SJSA1 (cell line): ENCODE measurements around the gene MIF. TPM values are rescaled to one million over a fixed set of nuclear protein-coding genes. Genes with fewer than 3 reads are reported as not detected.
A peak's percentile ranks its signal among the peaks of the same experiment; 100 is the strongest.
"Not testable (repeated sequence)": the region's sequence is repeated elsewhere in the genome, so short reads cannot be mapped to it uniquely, and the experiment has no call there.

ENCODE experiments used
- DNase-seq, 2 experiments: peaks; one replicate each; pipeline ENCODE4 v3.0.0-alpha.2; 2015 to 2020; ENCODE audit warnings: low spot score in 2 of 2, low read depth in 1 of 2
- H3K27ac ChIP-seq: fragments of 250-450 bp; sonication (Bioruptor Pico); 2 replicates; pipeline ENCODE4 v1.5.1; 2020; ENCODE audit warnings: mild to moderate bottlenecking, moderate library complexity
- H3K27me3 ChIP-seq: fragments of 250-450 bp; sonication (Bioruptor Pico); replicated peaks from 2 replicates; pipeline ENCODE4 v1.5.1; 2020; ENCODE audit warnings: mild to moderate bottlenecking, moderate library complexity
- H3K36me3 ChIP-seq: fragments of 250-450 bp; sonication (Bioruptor Pico); 2 replicates; pipeline ENCODE4 v1.5.1; 2020; ENCODE audit warnings: mild to moderate bottlenecking
- H3K4me1 ChIP-seq: fragments of 250-450 bp; sonication (Bioruptor Pico); replicated peaks from 2 replicates; pipeline ENCODE4 v1.6.1; 2021; ENCODE audit warnings: mild to moderate bottlenecking
- H3K4me3 ChIP-seq: fragments of 250-450 bp; sonication (Bioruptor Pico); 2 replicates; pipeline ENCODE4 v1.5.1; 2020; ENCODE audit warnings: mild to moderate bottlenecking
- H3K9me3 ChIP-seq: fragments of 250-450 bp; sonication (Bioruptor Pico); replicated peaks from 2 replicates; pipeline ENCODE4 v1.5.1; 2020; ENCODE audit warnings: mild to moderate bottlenecking
- total RNA-seq: library from RNA; depleted of rRNA; stranded (reverse); fragments of >200 nt; shearing (Covaris generic); gene quantifications from 2 replicates; pipeline ENCODE4 v1.2.3, GENCODE V29; 2014

Gene MIF
- total RNA-seq, 1 experiment from 2014 or later = 155 TPM

GRCh38 chr22:23859201-23859600 lies 35.0 kb upstream of the MIF start:
- Histone ChIP-seq H3K4me3 (no peak overlapping the region), H3K36me3 (no peaks in the 10 kb centered on the region)

DNA sequence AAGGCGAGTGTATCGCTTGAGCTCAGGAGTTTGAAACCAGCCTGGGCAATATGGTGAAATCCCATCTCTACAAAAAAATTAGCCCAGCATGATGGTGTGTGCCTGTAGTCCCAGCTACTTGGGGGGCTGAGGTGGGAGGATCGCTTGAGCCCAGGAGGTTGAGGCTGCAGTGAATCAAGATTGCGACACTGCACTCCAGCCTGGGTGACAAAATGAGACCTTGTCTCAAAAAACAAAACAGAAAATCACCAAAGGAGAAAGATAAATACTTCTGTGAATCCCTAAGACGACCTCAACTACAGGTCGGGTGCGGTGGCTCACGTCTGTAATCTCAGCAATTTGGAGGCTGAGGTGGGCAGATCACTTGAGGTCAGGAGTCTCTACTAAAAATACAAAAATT lies 34.0 kb upstream of the MIF start:
- DNase-seq, H3K9me3 ChIP-seq: not testable (repeated sequence)
- H3K4me1 ChIP-seq = peaks cover 11% of the 10 kb centered on the region

More at GRCh38 chr22:23859201-23859600, 35.0 kb upstream of the MIF start:
- H3K9me3 ChIP-seq = no peaks in the 10 kb centered on the region
- H3K27me3 ChIP-seq = no peaks in the 10 kb centered on the region
- DNase-seq = no peak
- peaks cover 11% of the 10 kb centered on the region for H3K4me1 ChIP-seq
- no peak overlapping the region for H3K27ac ChIP-seq

GRCh38 chr22:23862103-23862502 lies 32.1 kb upstream of the MIF start:
- Histone ChIP-seq H3K36me3 (no peaks in the 10 kb centered on the region), H3K4me3 (no peak overlapping the region), H3K9me3 (no peaks in the 10 kb centered on the region), H3K4me1 (peaks cover 9% of the 10 kb centered on the region), H3K27ac (no peak overlapping the region), H3K27me3 (no peaks in the 10 kb centered on the region)
- peak in 1 of 2 experiments; percentile 33 for DNase-seq

More for the DNA sequence above, 34.0 kb upstream of the MIF start:
- H3K27ac ChIP-seq, H3K27me3 ChIP-seq, H3K36me3 ChIP-seq, H3K4me3 ChIP-seq: not testable (repeated sequence)

- H3K27me3 ChIP-seq = not testable (repeated sequence)
Observed at GRCh38 chr22:23864499-23865154, 29.6 kb upstream of the MIF start.

DNA sequence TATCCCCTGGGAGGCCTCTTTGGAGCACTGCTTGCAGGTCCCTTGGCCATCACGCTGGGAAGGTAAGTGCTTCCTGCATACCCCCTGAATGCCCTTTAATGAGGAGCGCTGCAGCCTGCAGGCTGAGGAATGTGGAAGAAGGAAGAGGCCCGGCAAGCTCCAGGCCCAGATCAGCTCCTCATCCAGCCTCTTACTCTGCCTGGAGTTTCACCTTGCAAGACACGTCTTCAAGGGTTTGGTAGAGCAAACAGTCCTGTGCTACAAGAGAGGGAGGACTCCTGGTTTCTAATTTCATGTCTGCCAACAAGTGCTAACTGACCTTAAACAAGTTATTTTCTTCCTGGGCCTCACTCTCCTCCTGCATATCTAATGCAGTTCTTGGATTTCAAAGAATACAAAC lies 25.6 kb upstream of the MIF start:
- no peak overlapping the region for H3K4me3 ChIP-seq
- DNase-seq = no peak
- H3K4me1 ChIP-seq = no peaks in the 10 kb centered on the region

More at GRCh38 chr22:23864499-23865154, 29.6 kb upstream of the MIF start:
- not testable (repeated sequence) for H3K4me1 ChIP-seq, H3K9me3 ChIP-seq, H3K4me3 ChIP-seq, H3K27ac ChIP-seq, H3K36me3 ChIP-seq, DNase-seq

DNA sequence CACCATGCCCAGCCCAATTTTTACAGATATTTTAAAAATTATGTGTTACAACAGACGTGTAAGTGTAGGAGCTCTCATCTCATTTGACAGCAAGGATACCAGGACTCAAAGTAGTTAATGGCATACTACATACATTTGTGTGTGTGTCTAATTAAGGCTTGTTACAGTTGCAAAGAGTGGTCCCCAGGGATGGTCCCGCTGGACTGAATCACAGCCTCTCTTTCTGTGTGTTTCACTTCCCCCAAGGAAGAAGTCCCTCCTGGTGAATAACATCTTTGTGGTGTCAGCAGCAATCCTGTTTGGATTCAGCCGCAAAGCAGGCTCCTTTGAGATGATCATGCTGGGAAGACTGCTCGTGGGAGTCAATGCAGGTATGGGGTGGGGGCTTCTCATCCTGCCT lies 19.3 kb upstream of the MIF start:
- no peaks in the 10 kb centered on the region for H3K27me3 ChIP-seq

More for the DNA sequence above, 25.6 kb upstream of the MIF start:
- H3K27me3 ChIP-seq = no peaks in the 10 kb centered on the region
- no peaks in the 10 kb centered on the region for H3K36me3 ChIP-seq
- H3K9me3 ChIP-seq = no peaks in the 10 kb centered on the region
- H3K27ac ChIP-seq = no peak overlapping the region

DNA sequence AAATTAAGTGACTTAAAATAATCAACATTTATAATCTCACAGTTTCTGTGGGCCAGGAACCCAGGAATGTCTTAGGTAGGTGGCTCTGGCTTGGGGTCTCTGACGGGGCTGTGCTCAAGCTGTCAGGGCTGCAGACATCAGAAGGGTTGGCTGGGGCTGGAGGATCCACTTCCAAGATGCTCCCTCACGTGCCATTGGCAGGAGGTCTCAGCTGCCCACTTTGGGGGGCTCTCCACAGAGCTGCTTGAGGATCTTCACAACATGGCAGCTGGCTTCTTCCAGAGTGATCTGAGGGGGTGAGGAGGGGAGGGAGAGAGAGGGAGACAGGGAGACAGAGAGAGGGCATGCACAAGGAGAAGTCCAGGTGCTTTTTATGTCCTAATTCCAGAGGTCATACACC lies 18.4 kb upstream of the MIF start:
- Histone ChIP-seq H3K4me3 (no peak overlapping the region), H3K27me3 (no peaks in the 10 kb centered on the region), H3K36me3 (no peaks in the 10 kb centered on the region), H3K4me1 (no peaks in the 10 kb centered on the region), H3K27ac (no peak overlapping the region), H3K9me3 (no peaks in the 10 kb centered on the region; the same call in 1 of the 2 replicates)
- no peak for DNase-seq

More for the DNA sequence above, 19.3 kb upstream of the MIF start:
- H3K9me3 ChIP-seq = no peaks in the 10 kb centered on the region
- DNase-seq = no peak
- no peak overlapping the region for H3K27ac ChIP-seq
- no peaks in the 10 kb centered on the region for H3K36me3 ChIP-seq
- no peaks in the 10 kb centered on the region for H3K4me1 ChIP-seq
- H3K4me3 ChIP-seq = no peak overlapping the region

GRCh38 chr22:23877566-23877965 lies 16.6 kb upstream of the MIF start:
- no peaks in the 10 kb centered on the region for H3K36me3 ChIP-seq
- no peaks in the 10 kb centered on the region; the same call in 1 of the 2 replicates for H3K9me3 ChIP-seq
- H3K4me1 ChIP-seq = no peaks in the 10 kb centered on the region
- no peak overlapping the region for H3K27ac ChIP-seq
- no peaks in the 10 kb centered on the region for H3K27me3 ChIP-seq
- DNase-seq = no peak
- H3K4me3 ChIP-seq = no peak overlapping the region

GRCh38 chr22:23878219-23878618 lies 16.0 kb upstream of the MIF start:
- Histone ChIP-seq H3K4me3 (no peak overlapping the region), H3K27me3 (no peaks in the 10 kb centered on the region), H3K9me3 (no peaks in the 10 kb centered on the region; the same call in 1 of the 2 replicates), H3K36me3 (no peaks in the 10 kb centered on the region), H3K4me1 (no peaks in the 10 kb centered on the region), H3K27ac (no peak overlapping the region)
- no peak for DNase-seq

GRCh38 chr22:23882370-23882769 lies 11.8 kb upstream of the MIF start:
- Histone ChIP-seq H3K36me3 (no peaks in the 10 kb centered on the region), H3K4me1 (no peaks in the 10 kb centered on the region), H3K27me3 (no peaks in the 10 kb centered on the region), H3K4me3 (no peak overlapping the region), H3K27ac (no peak overlapping the region), H3K9me3 (no peaks in the 10 kb centered on the region; the same call in 1 of the 2 replicates)
- no peak for DNase-seq

DNA sequence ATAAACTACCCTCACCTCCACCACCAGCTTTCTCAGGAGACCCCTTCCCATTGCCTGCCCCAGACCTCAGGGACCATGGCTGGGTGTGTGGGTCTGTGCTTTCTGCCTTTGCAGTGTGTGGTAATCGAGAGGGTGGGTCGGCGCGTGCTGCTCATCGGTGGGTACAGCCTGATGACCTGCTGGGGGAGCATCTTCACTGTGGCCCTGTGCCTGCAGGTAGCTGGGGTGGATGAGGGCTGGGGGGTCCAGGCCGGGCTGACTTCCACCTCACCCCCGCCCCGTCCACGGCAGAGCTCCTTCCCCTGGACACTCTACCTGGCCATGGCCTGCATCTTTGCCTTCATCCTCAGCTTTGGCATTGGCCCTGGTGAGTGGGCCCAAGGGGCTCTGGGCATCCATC lies 10.5 kb upstream of the MIF start:
- DNase-seq = no peak
- H3K4me1 ChIP-seq = peaks cover 11% of the 10 kb centered on the region
- no peak overlapping the region for H3K4me3 ChIP-seq
- no peaks in the 10 kb centered on the region for H3K36me3 ChIP-seq
- H3K27me3 ChIP-seq = no peaks in the 10 kb centered on the region
- H3K27ac ChIP-seq = no peak overlapping the region
- no peaks in the 10 kb centered on the region; the same call in 1 of the 2 replicates for H3K9me3 ChIP-seq

DNA sequence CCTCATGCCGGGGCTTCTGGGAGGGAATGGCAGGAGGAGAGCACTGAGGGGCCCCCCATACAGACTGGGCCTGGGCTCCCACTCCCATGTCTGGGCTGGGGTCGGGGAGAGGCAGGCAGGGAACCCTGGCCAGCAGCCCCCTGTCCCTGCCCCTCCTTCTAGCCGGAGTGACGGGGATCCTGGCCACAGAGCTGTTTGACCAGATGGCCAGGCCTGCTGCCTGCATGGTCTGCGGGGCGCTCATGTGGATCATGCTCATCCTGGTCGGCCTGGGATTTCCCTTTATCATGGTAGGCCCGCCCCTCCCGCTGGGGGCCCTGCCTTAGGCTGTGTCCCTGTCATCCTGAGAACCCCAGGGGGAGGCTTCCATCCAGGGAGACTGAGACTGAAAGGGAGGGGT lies 10.0 kb upstream of the MIF start:
- no peaks in the 10 kb centered on the region for H3K36me3 ChIP-seq
- peaks cover 16% of the 10 kb centered on the region for H3K4me1 ChIP-seq
- H3K4me3 ChIP-seq = no peak overlapping the region
- no peaks in the 10 kb centered on the region for H3K27me3 ChIP-seq
- no peak for DNase-seq
- H3K9me3 ChIP-seq = no peaks in the 10 kb centered on the region; the same call in 1 of the 2 replicates
- no peak overlapping the region for H3K27ac ChIP-seq

DNA sequence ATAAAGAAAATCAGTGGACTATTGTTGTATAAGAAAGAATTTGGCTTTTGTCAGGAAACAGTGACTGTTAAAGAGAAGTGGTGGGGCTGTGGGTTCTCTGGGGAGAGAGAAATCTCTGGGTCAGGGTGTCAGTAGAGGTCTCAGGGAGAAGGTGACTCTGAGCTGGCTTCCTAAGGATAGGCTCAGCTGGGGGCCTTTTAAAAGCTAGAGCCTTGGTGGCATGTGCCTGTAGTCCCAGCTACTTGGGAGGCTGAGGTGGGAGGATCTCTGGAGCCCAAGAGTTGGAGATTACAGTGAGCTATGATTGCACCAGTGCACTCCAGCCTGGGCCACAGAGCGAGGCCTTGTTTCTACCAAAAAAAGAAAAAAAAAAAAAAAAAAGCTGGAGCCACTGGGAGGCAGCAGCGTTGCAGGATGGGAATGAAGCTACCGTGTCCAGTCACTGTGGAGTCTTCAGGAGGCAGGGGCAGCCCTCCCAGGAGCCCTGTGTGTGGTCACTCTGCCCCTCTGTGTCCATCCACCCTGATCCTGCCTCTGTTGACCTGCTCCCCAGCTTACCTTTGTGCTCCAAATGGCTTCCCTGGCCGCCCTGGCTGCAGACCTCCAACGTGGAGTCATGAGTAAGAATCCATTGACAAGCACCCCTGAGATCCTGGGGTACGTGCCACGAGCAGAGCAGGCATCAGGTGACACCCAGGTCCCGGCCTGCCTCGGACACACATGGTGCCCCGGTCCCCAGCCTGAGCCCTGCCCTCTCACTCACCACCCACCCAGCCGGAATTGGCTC lies 5.4 kb upstream of the MIF start:
- peak; percentile 61 to 79 for DNase-seq
- no peaks in the 10 kb centered on the region for H3K36me3 ChIP-seq
- H3K4me1 ChIP-seq = peaks cover 24% of the 10 kb centered on the region
- no peaks in the 10 kb centered on the region for H3K9me3 ChIP-seq
- peak overlapping the region; percentile 96 for H3K27ac ChIP-seq
- H3K27me3 ChIP-seq = no peaks in the 10 kb centered on the region
- no peak overlapping the region for H3K4me3 ChIP-seq

DNA sequence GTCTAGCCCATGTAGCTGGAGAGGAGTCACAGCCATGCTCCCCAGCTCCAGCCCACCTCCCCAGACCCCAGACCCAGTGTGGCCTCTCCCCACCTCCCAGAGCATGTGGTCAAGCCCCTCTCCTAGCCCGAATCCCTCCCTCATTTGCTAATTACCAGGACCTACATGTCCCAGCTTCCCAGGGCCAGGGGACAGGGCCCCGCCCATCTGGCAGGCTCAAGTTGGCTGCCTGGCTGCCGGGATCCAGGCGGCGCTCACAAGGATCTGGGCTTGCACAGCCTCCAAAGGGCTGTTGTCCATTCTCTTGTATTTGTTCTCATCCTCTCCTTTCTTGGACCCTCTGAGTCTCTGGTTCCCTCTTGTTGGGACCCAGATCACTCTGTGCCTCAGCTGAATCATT lies 4.6 kb upstream of the MIF start:
- DNase-seq = no peak
- Histone ChIP-seq H3K4me1 (peaks cover 27% of the 10 kb centered on the region), H3K4me3 (no peak overlapping the region), H3K27ac (no peak overlapping the region; the same call in 1 of the 2 replicates), H3K36me3 (peaks cover under 1% of the 10 kb centered on the region; the same call in 1 of the 2 replicates), H3K27me3 (no peaks in the 10 kb centered on the region), H3K9me3 (no peaks in the 10 kb centered on the region)
